GM12874 (cell line): Measurements from ENCODE around the gene NT5DC3.

Experiments used
- CTCF ChIP-seq: IDR thresholded peaks from 2 replicates; pipeline ENCODE4 v1.5.1; 2011; ENCODE audit warnings: low read depth, mild to moderate bottlenecking, control low read depth, low read length, moderate library complexity; ENCODE audit not compliant: insufficient read depth

NT5DC3 gene

GRCh38 chr12:103854372-103854973, 13.4 kb upstream of the NT5DC3 start:
- TF ChIP-seq CTCF: no peak

GRCh38 chr12:103852498-103852997, 11.5 kb upstream of the NT5DC3 start:
- no peak for TF ChIP-seq CTCF

GRCh38 chr12:103851127-103851526, 10.1 kb upstream of the NT5DC3 start:
- TF ChIP-seq CTCF: no peak

- no peak for TF ChIP-seq CTCF
Observed at GRCh38 chr12:103850429-103850828, 9.4 kb upstream of the NT5DC3 start.

- no peak for TF ChIP-seq CTCF
Observed at GRCh38 chr12:103848917-103849491, 8.0 kb upstream of the NT5DC3 start.

GRCh38 chr12:103848143-103848542, 7.1 kb upstream of the NT5DC3 start:
- TF ChIP-seq CTCF: no peak

- no peak for TF ChIP-seq CTCF
Observed at GRCh38 chr12:103846415-103846814, 5.4 kb upstream of the NT5DC3 start.
